Neural progenitor cell (in vitro differentiated cells): Measurements from ENCODE around the gene SLC6A3. TPM values are rescaled to one million over a fixed set of nuclear protein-coding genes. Genes with fewer than 3 reads are reported as not detected.

Source experiments
- DNase-seq: peaks from one replicate; pipeline ENCODE4 v3.0.0-alpha.2; 2016; ENCODE audit warnings: low spot score
- H2AFZ ChIP-seq: fragments of 200-600 bp; sonication (generic); replicated peaks from 2 replicates; pipeline ENCODE4 v1.6.1; 2016; ENCODE audit warnings: antibody characterized with exemption
- H3F3A ChIP-seq: fragments of 200-600 bp; sonication (generic); 2 replicates; pipeline ENCODE4 v1.6.1; 2016; ENCODE audit warnings: antibody characterized with exemption, low read depth
- H3K27ac ChIP-seq: fragments of 200-600 bp; sonication (generic); 2 replicates; pipeline ENCODE4 v1.5.1; 2016; ENCODE audit warnings: mild to moderate bottlenecking
- H3K27me3 ChIP-seq: fragments of 200-600 bp; sonication (generic); 2 replicates; pipeline ENCODE4 v1.6.1; 2016; ENCODE audit warnings: mild to moderate bottlenecking, moderate library complexity
- H3K36me3 ChIP-seq: fragments of 200-600 bp; sonication (generic); 2 replicates; pipeline ENCODE4 v1.5.1; 2016
- H3K4me1 ChIP-seq: fragments of 200-600 bp; sonication (generic); 2 replicates; pipeline ENCODE4 v1.6.1; 2016; ENCODE audit warnings: mixed run types
- H3K4me2 ChIP-seq: fragments of 200-600 bp; sonication (generic); 2 replicates; pipeline ENCODE4 v1.6.1; 2016
- H3K4me3 ChIP-seq: fragments of 200-600 bp; sonication (generic); 2 replicates; pipeline ENCODE4 v1.5.1; 2016
- H3K79me2 ChIP-seq: fragments of 200-600 bp; sonication (generic); 2 replicates; pipeline ENCODE4 v1.6.1; 2016; ENCODE audit warnings: low read depth
- H3K9ac ChIP-seq: fragments of 200-600 bp; sonication (generic); 2 replicates; pipeline ENCODE4 v1.6.1; 2016
- H3K9me3 ChIP-seq: fragments of 200-600 bp; sonication (generic); 2 replicates; pipeline ENCODE4 v1.5.1; 2016; ENCODE audit warnings: low read depth
- H4K20me1 ChIP-seq: fragments of 200-600 bp; sonication (generic); 2 replicates; pipeline ENCODE4 v1.6.1; 2016; ENCODE audit warnings: low read depth
- H3K27ac Mint-ChIP-seq: 3 replicates; pipeline ENCODE4 v1.8.0; 2021; ENCODE audit warnings: mixed read lengths
- H3K27me3 Mint-ChIP-seq: 2 replicates; pipeline ENCODE4 v1.8.0; 2022; ENCODE audit warnings: low read depth, mild to moderate bottlenecking, inconsistent platforms, moderate library complexity, mixed read lengths; ENCODE audit not compliant: insufficient read depth
- H3K36me3 Mint-ChIP-seq: 3 replicates; pipeline ENCODE4 v1.8.0; 2021; ENCODE audit warnings: mixed read lengths
- H3K4me1 Mint-ChIP-seq: 3 replicates; pipeline ENCODE4 v1.8.0; 2021; ENCODE audit warnings: mixed read lengths
- H3K4me3 Mint-ChIP-seq: 3 replicates; pipeline ENCODE4 v1.8.0; 2021; ENCODE audit warnings: mild to moderate bottlenecking, moderate library complexity, mixed read lengths
- H3K9me3 Mint-ChIP-seq: 3 replicates; pipeline ENCODE4 v1.8.0; 2020; ENCODE audit warnings: mixed read lengths
- EZH2 ChIP-seq: fragments of 200-600 bp; sonication (generic); IDR thresholded peaks from 2 replicates; pipeline ENCODE4 v1.6.1; 2017; ENCODE audit warnings: antibody characterized with exemption, mild to moderate bottlenecking, moderate library complexity
- EZH2phosphoT487 ChIP-seq: fragments of 200-600 bp; sonication (generic); IDR thresholded peaks from 2 replicates; pipeline ENCODE4 v1.6.1; 2017; ENCODE audit warnings: antibody characterized with exemption
- total RNA-seq: library from RNA; depleted of rRNA; stranded (reverse); fragments of >200 nt; gene quantifications from 2 replicates; pipeline ENCODE4 v1.2.3, GENCODE V29; 2015; ENCODE audit warnings: low replicate concordance
- TF ChIP-seq, protein P1 (sequence below): fragments of 200-600 bp; sonication (generic); IDR thresholded peaks from 2 replicates; pipeline ENCODE4 v1.5.1; 2017; ENCODE audit warnings: antibody characterized with exemption, mild to moderate bottlenecking

Gene SLC6A3
- total RNA-seq, 1 donor from 2014 or later: 0.32 TPM

DNA sequence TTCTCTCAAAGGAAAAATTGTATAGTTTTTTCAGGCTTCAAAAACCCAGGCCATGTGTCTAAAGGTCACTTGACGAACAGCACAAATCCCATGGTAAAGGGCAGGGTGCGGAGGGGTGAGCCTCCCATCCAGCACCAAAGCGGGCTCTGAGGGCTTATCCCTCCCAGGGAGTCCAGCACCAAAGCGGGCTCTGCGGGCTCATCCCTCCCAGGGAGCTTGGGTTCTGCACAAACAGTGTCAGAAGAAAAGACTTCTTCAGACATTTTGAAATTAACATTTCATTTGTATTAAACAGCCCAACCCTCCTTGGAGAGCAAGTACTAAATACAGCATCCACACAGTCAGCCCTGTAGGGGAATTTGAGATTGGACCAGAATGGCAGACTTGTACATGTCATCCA lies 57.4 kb downstream of the SLC6A3 start:
- H3F3A ChIP-seq: no peaks in the 10 kb centered on the region
- H3K36me3 ChIP-seq: no peaks in the 10 kb centered on the region
- Mint-ChIP-seq H3K4me1 (peaks cover 10% of the 10 kb centered on the region), H3K4me3 (no peak overlapping the region), H3K27ac (no peak overlapping the region), H3K27me3 (peaks cover 44% of the 10 kb centered on the region), H3K9me3 (peaks cover 3% of the 10 kb centered on the region), H3K36me3 (no peaks in the 10 kb centered on the region)
- H3K27me3 ChIP-seq: peaks cover 90% of the 10 kb centered on the region
- no peaks in the 10 kb centered on the region for H3K9me3 ChIP-seq
- no peak for DNase-seq
- no peak overlapping the region for H3K4me3 ChIP-seq
- no peaks in the 10 kb centered on the region for H3K79me2 ChIP-seq
- TF ChIP-seq, protein P1, sequence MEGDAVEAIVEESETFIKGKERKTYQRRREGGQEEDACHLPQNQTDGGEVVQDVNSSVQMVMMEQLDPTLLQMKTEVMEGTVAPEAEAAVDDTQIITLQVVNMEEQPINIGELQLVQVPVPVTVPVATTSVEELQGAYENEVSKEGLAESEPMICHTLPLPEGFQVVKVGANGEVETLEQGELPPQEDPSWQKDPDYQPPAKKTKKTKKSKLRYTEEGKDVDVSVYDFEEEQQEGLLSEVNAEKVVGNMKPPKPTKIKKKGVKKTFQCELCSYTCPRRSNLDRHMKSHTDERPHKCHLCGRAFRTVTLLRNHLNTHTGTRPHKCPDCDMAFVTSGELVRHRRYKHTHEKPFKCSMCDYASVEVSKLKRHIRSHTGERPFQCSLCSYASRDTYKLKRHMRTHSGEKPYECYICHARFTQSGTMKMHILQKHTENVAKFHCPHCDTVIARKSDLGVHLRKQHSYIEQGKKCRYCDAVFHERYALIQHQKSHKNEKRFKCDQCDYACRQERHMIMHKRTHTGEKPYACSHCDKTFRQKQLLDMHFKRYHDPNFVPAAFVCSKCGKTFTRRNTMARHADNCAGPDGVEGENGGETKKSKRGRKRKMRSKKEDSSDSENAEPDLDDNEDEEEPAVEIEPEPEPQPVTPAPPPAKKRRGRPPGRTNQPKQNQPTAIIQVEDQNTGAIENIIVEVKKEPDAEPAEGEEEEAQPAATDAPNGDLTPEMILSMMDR: no peak
- no peak for TF ChIP-seq EZH2
- no peak for TF ChIP-seq EZH2phosphoT487
- no peaks in the 10 kb centered on the region for H4K20me1 ChIP-seq
- H3K4me2 ChIP-seq: no peak overlapping the region
- no peak overlapping the region for H2AFZ ChIP-seq
- no peak overlapping the region for H3K27ac ChIP-seq
- H3K9ac ChIP-seq: no peak overlapping the region
- peaks cover 4% of the 10 kb centered on the region for H3K4me1 ChIP-seq

DNA sequence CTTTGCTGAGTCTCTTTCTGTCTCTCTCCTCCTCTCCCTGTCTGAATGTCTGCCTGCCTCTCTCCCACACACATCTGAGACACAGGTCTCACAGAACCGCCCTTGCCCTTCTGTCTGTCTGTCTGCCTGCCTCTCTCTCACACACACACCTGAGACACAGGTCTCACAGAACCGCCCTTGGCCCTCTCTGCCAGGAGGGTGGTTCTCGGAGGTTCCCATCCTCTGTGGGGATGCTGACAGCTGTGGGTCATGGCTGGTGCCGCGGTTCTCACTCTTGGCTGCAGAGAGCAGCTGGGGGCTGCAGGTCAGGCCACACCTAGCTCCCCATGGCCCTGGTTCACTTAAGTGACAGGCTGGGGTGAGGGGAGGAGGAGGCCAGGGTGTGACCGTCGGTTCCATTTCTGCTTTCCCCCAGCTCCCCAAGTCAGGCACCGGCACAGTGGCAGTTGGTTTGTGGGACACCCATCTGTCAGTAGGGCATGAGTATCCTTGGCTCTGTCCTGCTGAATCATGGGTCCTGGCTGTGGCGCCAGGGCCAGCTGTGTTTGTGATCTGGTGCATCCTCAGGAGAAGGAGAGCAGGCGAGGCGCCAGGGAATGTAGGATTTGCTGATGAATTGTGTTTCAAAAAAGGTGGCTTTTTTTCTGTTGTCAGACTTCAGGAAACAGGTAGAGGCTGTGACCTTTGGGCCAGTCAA lies 58.0 kb downstream of the SLC6A3 start:
- H3K4me1 Mint-ChIP-seq: peaks cover 10% of the 10 kb centered on the region
- H3K4me3 Mint-ChIP-seq: peak overlapping the region; percentile 88
- no peak overlapping the region for H3K27ac Mint-ChIP-seq
- no peak for TF ChIP-seq EZH2phosphoT487
- TF ChIP-seq, protein P1: no peak
- no peak for TF ChIP-seq EZH2
- Histone ChIP-seq H3K27me3 (peaks cover 96% of the 10 kb centered on the region), H3K9ac (no peak overlapping the region), H3F3A (no peaks in the 10 kb centered on the region), H3K36me3 (no peaks in the 10 kb centered on the region), H4K20me1 (no peaks in the 10 kb centered on the region), H3K9me3 (no peaks in the 10 kb centered on the region), H3K4me2 (no peak overlapping the region), H3K4me1 (peaks cover 4% of the 10 kb centered on the region), H2AFZ (no peak overlapping the region), H3K79me2 (no peaks in the 10 kb centered on the region), H3K27ac (no peak overlapping the region), H3K4me3 (no peak overlapping the region)
- H3K9me3 Mint-ChIP-seq: peaks cover 3% of the 10 kb centered on the region
- no peaks in the 10 kb centered on the region for H3K36me3 Mint-ChIP-seq
- DNase-seq: no peak
- peaks cover 46% of the 10 kb centered on the region for H3K27me3 Mint-ChIP-seq

DNA sequence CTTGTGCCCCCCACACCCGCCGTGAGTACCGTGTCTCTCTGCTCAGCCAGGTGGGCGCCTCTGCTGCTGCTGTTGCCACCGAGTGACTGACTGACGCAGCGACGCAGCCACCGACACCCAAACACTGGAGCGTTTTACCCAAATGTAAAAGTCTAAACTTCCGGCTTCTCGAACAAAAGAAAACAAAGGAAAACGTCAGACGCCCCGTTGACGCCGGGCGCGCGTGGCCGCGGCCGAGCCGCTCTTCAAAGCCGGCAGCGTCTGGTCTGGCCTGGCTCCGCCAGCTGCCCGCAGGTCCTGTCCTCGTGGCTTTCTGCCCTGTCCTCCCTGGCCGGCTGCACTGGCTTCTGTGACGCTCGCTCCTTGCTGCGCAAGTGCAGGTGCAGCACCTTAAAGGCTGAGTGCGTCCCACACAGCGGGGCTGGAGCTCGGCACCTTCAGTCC lies 58.9 kb downstream of the SLC6A3 start:
- Histone ChIP-seq H3K4me3 (peak overlapping the region; percentile 67), H3K27ac (no peak overlapping the region), H3K36me3 (no peaks in the 10 kb centered on the region), H4K20me1 (no peaks in the 10 kb centered on the region), H3K9me3 (no peaks in the 10 kb centered on the region), H3K79me2 (no peaks in the 10 kb centered on the region), H3K27me3 (peaks cover 99% of the 10 kb centered on the region), H3K9ac (no peak overlapping the region), H3K4me2 (peak overlapping the region; percentile 97), H3F3A (no peaks in the 10 kb centered on the region), H3K4me1 (peaks cover 4% of the 10 kb centered on the region), H2AFZ (peak overlapping the region; percentile 85)
- Mint-ChIP-seq H3K27ac (no peak overlapping the region), H3K4me1 (peaks cover 10% of the 10 kb centered on the region), H3K4me3 (peak overlapping the region; percentile 88), H3K27me3 (peaks cover 51% of the 10 kb centered on the region), H3K36me3 (no peaks in the 10 kb centered on the region), H3K9me3 (peaks cover 3% of the 10 kb centered on the region)
- peak; percentile 77 for DNase-seq
- TF ChIP-seq EZH2 (peak; percentile 66), EZH2phosphoT487 (peak; percentile 59)
- TF ChIP-seq, protein P1: no peak
